Measurements from ENCODE around the gene UBE2O.

UBE2O gene

GRCh38 chr17:76385892-76386786, 66.8 kb downstream of the UBE2O start:
- H3K4me3 ChIP-seq (ENCODE audit: control insufficient read depth, low read depth, low read length): peak overlapping the region; percentile 67

DNA sequence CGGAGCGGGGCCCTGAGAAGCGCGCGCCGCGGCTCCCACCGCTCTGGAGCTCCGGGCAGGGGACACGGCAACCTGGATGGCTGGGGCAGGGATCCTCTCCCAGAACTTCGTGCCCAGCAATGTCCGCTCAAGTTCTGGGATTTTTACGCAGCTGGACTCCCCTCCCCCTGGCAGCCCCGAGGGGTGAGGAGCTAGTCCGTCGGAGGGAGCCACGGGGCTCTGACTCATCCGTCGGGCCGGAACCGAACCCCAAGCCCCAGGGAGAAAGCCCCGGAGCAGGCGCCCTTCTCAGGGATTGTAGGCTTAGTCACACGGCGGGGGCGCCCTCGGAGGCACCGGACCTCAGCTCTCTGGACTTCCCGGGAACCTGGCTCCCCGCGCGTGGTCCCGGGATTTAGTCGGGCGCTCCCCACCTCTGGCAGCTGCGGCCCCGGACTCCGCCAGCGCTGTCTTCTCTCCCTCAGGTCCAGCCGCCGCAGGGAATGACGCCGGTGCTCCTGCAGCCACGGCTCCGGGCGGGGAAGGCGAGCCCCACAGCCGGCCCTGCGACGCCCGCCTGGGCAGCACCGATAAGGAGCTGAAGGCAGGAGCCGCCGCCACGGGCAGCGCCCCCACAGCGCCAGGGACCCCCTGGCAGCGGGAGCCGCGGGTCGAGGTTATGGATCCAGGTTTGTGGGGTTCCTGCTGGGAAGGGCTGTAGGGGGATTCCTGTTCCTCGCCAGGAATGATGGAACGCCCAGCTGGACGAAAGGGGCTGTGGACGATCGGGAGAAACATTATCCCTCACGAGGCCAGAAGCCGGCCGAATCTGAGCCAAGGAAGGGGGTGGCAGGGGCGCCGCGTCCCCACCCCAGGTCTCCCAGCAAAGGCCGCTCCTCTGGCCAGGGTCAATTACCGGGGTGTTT, 67.7 kb downstream of the UBE2O start:
- TF ChIP-seq, protein P1, sequence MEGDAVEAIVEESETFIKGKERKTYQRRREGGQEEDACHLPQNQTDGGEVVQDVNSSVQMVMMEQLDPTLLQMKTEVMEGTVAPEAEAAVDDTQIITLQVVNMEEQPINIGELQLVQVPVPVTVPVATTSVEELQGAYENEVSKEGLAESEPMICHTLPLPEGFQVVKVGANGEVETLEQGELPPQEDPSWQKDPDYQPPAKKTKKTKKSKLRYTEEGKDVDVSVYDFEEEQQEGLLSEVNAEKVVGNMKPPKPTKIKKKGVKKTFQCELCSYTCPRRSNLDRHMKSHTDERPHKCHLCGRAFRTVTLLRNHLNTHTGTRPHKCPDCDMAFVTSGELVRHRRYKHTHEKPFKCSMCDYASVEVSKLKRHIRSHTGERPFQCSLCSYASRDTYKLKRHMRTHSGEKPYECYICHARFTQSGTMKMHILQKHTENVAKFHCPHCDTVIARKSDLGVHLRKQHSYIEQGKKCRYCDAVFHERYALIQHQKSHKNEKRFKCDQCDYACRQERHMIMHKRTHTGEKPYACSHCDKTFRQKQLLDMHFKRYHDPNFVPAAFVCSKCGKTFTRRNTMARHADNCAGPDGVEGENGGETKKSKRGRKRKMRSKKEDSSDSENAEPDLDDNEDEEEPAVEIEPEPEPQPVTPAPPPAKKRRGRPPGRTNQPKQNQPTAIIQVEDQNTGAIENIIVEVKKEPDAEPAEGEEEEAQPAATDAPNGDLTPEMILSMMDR (conservative IDR thresholded peaks at IDR 0.05; ENCODE audit: control insufficient read depth, insufficient read depth, low read depth, low read length): no peak
- DNase-seq (ENCODE audit: low read depth): peak; percentile 90
- H3K4me3 ChIP-seq (ENCODE audit: control insufficient read depth, low read depth, low read length): peak overlapping the region; percentile 67

More at GRCh38 chr17:76385892-76386786, 66.8 kb downstream of the UBE2O start:
- TF ChIP-seq, protein P1 (conservative IDR thresholded peaks at IDR 0.05; ENCODE audit: control insufficient read depth, insufficient read depth, low read depth, low read length): peak; percentile 73
- DNase-seq (ENCODE audit: low read depth): peak; percentile 88

DNA sequence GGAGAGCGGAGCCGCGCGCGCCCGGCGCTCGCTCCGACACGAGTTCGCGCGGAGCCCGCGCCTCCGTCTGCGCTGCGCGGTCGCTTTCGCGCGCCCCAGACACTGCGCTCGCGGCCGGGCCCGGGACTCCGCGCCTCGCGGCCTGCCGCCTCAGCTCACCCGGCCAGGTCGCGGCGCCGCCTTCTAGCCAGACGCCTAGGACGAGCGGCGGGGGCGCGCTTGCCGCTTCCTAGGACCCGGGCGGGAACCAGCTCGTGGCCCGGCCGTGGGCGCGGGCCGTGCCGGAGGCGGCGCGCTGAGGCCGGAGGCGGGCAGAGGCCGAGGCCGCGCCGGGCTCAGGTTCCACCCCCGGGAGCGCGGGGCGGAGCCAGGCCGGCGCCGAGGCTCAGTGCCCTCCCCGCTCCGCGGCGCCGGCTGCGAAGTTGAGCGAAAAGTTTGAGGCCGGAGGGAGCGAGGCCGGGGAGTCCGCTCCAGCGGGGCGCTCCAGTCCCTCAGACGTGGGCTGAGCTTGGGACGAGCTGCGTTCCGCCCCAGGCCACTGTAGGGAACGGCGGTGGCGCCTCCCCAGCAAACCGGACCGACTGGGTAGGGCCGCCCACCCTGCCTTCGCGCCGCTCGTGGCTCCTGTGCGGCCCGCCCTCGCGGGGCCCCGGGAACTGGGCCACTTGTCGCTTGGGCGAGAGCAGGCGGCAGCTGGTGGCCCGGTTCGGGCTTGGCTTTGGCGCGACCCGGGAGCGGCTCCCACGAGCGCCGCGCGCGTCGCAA, 68.5 kb downstream of the UBE2O start, which contains the start of gene SPHK1:
Gene SPHK1 (plus strand): TSS at position 388 of the 765 bp plus-strand sequence. CDS start 1,036 bp downstream, outside the sequence.
- DNase-seq (ENCODE audit: low read depth): peak; percentile 81
- H3K4me3 ChIP-seq (ENCODE audit: control insufficient read depth, low read depth, low read length): peak within 1 kb of the TSS; percentile 67
- TF ChIP-seq, protein P1 (conservative IDR thresholded peaks at IDR 0.05; ENCODE audit: control insufficient read depth, insufficient read depth, low read depth, low read length): no peak

DNA sequence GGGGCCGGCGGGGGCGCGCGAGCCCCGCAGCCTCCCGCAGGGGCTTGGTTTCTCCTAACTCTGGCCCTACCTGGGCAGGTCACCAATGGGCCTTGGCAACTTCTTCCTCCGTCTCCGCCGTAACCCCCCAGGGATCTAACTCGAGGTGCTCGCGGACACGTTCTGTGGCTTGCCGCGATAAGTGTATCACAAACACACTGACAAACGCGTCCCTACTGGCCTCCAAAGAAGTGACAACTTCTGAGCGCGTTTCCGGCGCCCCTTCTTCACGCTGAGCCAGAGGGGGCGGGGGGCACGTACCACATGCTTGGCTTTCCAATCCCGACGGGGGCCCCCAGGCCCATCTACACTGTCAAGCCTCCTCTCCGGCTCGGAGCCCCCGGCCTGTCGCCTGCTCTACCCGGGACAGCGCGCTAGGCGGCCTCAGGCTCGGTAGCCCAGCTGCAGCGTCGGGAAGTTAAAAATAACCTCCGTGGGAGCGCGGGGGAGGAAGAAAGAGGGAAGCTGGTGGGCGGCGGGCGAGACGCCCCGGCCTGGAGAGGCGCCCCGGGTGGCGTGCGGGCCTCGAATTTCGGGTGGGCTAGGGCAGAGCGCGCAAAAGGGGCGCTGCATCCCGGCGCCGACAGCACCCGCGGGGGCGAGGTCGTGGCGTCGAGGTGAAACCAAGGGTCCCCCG, 69.3 kb downstream of the UBE2O start:
- H3K4me3 ChIP-seq (ENCODE audit: control insufficient read depth, low read depth, low read length): peak overlapping the region; percentile 55
- TF ChIP-seq, protein P1 (conservative IDR thresholded peaks at IDR 0.05; ENCODE audit: control insufficient read depth, insufficient read depth, low read depth, low read length): peak; percentile 11
- DNase-seq (ENCODE audit: low read depth): peak; percentile 53

DNA sequence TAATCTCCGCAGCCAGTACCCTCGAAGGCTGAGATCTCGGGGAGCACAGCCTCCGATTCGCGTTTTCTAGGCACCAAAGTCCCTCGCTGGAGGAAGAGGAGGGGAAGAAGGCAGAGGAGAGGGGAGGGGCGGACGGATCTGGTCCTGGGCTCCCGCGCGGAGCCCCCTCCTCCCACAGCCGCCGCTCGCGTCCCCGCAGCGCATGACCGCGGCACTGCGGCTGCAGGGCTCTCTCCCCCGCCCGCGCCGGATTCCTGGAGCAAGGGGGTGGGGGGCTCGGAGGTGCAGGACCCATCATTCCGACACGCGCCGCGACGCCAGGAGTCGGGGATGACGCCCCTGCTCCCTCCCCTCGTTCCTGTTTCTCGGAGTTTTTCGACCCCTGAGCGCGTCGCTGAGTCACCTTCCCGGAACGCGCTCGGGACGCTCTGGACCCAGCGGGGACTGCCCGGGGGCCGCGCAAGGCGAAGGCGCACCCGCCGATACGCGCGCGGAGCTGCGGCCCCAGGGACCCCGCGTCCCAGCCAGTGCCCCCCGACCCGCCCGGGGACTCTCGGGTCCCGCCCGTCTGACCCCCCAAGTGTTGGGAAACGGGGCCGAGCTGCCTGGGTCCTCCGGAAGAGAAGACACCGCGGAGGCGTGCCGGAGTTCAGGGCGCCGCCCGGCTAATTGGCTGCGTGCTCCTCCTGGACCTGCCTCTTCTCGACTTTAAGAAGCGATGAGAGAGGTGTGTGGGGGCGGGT, 70.0 kb downstream of the UBE2O start:
- DNase-seq (ENCODE audit: low read depth): peak; percentile 68
- TF ChIP-seq, protein P1 (conservative IDR thresholded peaks at IDR 0.05; ENCODE audit: control insufficient read depth, insufficient read depth, low read depth, low read length): no peak
- H3K4me3 ChIP-seq (ENCODE audit: control insufficient read depth, low read depth, low read length): peak overlapping the region; percentile 55

Data from fibroblast of mammary gland (primary cell).